ENCODE results near the gene PRSS21. TPM values are rescaled to one million over a fixed set of nuclear protein-coding genes. Genes with fewer than 3 reads are reported as not detected.

PRSS21 gene
- total RNA-seq = not detected
- long read RNA-seq = 0 reads

GRCh38 chr16:2816751-2817339 lies at the start of gene PRSS21:
Gene PRSS21 (plus strand): TSS chr16:2817237. CDS start chr16:2817269, 32 bp downstream.
- intact Hi-C loops (cut with DNase I) = no loop called here
- DNase-seq (ENCODE audit: low spot score) = peak; percentile 33

- no peak for DNase-seq (ENCODE audit: low spot score)
- intact Hi-C loops (cut with DNase I) = no loop called here
These were observed 49.1 kb upstream of the PRSS21 start for GRCh38 chr16:2767891-2768290.

GRCh38 chr16:2768403-2769089 lies 48.5 kb upstream of the PRSS21 start:
- intact Hi-C loops (cut with DNase I) = no loop called here
- DNase-seq (ENCODE audit: low spot score) = no peak

DNA sequence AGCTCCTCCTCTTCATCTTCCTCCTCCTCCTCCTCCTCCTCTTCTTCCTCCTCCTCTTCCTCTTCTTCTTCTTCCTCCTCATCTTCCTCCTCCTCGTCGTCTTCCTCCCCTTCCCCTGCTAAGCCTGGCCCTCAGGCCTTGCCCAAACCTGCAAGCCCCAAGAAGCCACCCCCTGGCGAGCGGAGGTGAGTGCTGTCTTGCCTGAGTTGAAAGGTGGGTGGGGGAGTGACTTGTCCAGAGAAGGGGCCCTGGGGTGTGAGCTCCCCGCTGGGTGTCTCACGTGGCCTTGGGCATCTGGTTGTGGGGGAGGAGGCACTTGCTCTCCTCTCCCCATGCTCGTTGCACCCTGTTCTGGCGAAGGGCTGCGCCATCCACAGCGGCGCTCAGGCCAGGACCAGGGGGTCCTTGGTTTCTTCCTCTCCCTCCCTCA lies 47.9 kb upstream of the PRSS21 start:
- DNase-seq (ENCODE audit: low spot score) = no peak

DNA sequence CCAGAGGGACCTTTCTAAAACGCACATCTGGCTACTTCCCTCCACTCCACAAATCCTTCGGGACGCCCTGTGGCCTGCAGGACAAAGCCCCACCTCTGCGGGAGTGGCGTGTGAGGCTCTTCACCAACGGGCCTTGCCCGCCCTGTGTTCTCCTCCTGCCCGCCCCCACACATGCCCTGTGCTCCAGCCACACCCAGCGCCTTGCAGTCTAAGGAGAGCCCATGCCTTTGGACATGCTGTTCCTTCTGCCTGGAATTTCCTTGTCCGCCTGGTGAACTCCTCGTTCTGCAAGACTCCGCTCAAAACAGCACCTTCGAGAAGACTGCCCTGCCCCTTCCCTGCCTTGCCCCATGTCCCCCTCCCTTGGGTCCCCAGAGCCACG lies 47.4 kb upstream of the PRSS21 start:
- no peak for DNase-seq (ENCODE audit: low spot score)
- intact Hi-C loops (cut with DNase I) = no loop called here

More for the DNA sequence above, 47.9 kb upstream of the PRSS21 start:
- intact Hi-C loops (cut with DNase I) = no loop called here

DNA sequence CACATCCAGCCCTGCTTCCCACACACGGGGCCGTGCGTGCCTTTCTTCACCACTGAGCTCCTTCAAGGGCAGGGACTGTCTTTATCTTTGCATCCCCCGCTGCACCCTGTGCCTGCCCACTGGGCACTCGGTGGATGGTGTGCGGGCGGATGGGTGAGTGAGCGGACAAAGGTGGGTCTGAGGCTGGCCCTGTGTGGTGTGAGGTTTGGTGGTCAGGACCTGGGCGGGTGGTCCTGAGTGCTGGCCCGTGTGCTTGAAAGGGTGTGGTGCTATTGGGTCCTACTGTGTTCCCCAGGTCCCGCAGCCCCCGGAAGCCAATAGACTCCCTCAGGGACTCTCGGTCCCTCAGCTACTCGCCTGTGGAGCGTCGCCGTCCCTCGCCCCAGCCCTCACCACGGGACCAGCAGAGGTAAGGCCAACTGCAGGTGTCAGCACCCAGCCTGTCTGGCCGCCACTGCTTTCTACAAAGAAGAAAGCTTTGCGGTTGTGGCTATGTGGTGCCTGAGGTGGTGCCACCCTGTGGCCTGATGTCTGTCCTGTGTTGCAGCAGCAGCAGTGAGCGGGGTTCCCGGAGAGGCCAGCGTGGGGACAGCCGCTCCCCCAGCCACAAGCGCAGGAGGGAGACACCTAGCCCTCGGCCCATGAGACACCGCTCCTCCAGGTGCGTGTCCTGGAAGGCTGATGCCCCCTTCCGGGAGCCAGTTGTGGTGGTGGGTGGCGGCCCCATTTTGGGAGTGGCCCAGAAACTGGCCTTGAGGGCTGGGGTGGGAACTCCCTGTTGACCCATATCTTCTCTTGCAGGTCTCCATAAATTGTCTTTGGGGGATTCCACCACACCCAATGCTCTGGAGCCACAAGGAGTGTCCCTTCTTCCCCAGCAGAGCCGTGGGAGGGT lies 46.7 kb upstream of the PRSS21 start:
- intact Hi-C loops (cut with DNase I) = no loop called here
- no peak for DNase-seq (ENCODE audit: low spot score)

DNA sequence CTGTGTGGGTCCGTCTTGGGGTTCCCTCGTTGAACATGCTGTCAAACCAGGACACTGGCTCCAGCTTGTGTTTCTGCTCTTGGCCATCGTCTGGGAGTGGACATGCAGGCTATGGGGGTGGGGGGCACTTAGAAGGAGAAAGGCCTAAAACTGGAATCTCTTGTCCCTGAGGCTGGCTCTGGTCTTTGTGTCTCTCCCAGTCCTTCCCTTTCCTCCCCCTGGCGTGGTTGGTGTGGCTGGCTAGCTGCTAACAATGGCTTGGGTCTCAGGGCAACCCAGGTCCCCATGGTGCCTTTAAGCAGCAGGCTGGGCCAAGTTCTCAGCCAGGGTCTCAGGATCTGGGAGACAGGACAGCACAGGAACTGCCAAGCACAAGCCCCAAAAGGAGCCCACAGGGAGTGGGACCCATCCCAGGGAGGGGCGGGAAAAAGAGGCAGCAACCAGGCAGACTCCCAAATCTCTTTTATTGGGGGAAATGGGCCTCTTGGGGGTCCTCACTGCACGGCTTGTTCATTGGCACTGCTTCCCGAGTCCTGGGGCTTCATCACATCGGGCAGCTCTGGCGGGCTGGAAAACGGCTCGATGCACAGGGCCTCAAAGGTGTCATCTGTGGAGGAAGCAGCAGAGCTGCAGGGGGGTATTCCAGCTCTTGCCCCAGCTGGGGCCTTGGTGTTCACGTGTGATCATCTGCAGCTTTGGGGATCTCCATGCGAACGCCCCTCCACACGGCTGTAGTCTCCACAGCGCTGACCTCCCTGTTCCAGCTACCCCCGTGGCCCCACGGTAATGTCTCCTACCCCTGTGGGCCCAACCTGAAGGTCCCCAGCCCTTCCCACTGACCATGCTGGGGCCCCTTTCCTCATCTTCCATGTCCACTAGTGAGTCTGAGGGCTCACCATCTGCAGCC lies 45.3 kb upstream of the PRSS21 start:
- DNase-seq (ENCODE audit: low spot score) = no peak
- intact Hi-C loops (cut with DNase I) = no loop called here

- DNase-seq (ENCODE audit: low spot score) = no peak
- intact Hi-C loops (cut with DNase I) = no loop called here
These were observed 43.7 kb upstream of the PRSS21 start for GRCh38 chr16:2773188-2773968.

- intact Hi-C loops (cut with DNase I) = no loop called here
- DNase-seq (ENCODE audit: low spot score) = peak; percentile 9
These were observed 42.7 kb upstream of the PRSS21 start for GRCh38 chr16:2774161-2774891.

DNA sequence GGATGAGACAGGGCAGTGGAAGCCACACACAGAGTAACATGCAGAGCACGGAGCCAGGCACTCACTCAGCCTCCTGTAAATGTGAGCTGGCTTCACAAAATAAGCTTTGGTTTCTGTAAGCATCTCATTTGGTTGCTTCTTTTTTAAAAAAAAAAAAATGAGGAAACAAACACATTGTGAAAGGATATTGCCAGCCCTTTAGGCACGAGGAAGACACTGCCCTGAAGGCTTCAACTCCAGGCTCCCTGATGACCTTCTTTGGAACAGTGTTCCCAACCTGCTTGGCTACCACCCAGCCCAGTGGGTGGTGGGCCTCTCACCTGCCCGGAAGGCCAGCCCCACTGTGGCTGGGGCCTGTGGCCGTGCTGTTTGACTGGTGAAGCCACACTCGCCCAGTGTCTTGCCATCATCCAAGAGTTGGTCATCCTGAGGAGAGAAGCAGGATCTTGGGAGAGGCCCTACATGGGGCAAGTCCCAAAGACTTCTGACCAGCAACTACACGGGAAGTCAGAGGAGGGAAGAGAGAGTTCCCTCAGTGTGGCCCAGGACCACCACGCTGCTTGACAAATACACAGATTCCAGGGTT lies 41.8 kb upstream of the PRSS21 start:
- intact Hi-C loops (cut with DNase I) = loop anchor here (5.0 kb wide), 1 partner anchor 92 kb away; no protein-coding TSS in a partner anchor
- DNase-seq (ENCODE audit: low spot score) = peak; percentile 51

GRCh38 chr16:2775765-2776499 lies 41.1 kb upstream of the PRSS21 start:
- intact Hi-C loops (cut with DNase I) = loop anchor here (2.0 to 5.0 kb wide), 2 partner anchors 23 to 91 kb away; partner anchors contain the start of gene SRRM2
- DNase-seq (ENCODE audit: low spot score) = peak; percentile 38

- intact Hi-C loops (cut with DNase I) = loop anchor here (2.0 to 5.0 kb wide), 2 partner anchors 24 to 91 kb away; partner anchors contain the start of gene SRRM2
These were observed 40.4 kb upstream of the PRSS21 start for GRCh38 chr16:2776500-2777139.

DNA sequence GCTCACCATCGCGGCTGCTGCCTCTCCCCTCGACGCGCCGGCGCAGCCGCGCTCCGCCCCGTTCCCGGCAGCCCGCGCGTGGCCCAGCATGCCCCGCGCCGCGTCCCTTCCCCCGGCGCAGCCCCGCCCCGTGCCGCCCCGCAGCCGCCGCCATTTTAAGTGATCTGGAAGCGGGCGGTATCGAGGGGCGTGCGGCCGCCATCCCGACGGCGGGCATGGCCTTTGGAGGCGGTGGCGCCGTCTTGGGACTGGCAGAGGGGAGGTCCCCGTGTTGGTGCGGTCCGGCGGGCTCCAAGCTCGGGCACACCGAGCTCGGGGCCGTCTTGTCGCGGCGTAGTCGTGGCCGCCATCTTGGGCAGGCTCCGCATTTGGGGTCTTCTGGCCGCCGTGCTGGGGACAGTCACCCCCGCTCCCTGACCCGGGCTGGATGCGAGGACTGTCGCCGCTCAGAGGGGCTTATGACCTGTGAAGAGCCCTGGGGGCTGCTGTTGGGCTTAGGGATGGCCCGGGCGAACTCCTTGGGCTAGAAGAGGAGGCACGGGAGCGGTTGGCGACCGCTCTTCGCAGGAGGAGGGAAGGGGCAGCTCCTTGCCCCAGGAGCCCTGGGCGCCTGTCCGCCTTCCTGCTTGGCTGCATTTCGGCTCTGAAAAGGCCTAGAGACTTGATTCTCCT lies 39.7 kb upstream of the PRSS21 start, which contains the start of gene ELOB:
TSS of gene ELOB (minus strand) at position 50 of the 672 bp plus-strand sequence. CDS start at position 9, 41 bp downstream.
- DNase-seq (ENCODE audit: low spot score) = peak; percentile 95
- intact Hi-C loops (cut with DNase I) = loop anchor here (2.0 to 5.0 kb wide), 2 partner anchors 25 to 90 kb away; partner anchors contain the start of gene SRRM2

More at GRCh38 chr16:2776500-2777139, 40.4 kb upstream of the PRSS21 start:
- peak; percentile 75 for DNase-seq (ENCODE audit: low spot score)

DNA sequence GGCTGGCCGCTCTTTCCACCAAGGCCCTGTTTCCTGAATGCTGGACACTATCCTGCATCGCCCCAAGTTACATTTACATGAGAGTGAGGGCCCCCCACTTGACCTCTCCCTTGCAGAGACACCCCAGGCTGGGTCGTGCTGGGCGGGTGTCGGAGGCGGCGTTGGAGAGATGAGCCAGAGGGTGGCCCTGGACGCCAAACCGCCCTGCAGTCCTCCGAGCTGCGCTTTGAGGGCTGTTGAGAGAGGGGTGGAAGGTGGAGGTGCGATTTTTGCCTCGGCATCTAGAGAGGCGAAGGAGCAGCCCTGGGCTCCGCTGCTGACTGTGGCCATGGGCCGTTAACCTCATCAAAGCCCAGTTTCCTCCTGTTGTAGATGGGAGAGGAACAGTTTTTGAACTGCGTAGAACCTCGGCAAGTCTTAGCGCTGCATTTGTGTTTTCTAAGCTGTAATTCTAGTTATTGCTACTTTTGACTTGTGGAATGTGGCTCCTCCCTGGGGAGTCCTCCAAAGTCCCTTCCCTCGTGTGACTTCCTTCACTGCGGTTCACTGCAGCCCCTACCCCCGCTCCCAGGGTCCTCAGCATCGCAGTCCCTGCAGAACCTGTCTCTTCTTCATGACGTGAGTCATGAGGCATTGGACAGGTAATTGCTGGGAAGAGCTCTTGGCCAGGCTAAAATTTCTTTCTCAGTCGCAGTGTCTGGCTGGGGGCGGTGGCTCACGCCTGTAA lies 39.0 kb upstream of the PRSS21 start:
- intact Hi-C loops (cut with DNase I) = loop anchor here (2.0 to 5.0 kb wide), 2 partner anchors 25 to 89 kb away; partner anchors contain the start of gene SRRM2
- DNase-seq (ENCODE audit: low spot score) = peak; percentile 44

GRCh38 chr16:2778630-2778958 lies 38.4 kb upstream of the PRSS21 start:
- intact Hi-C loops (cut with DNase I) = loop anchor here (5.0 kb wide), 1 partner anchor 89 kb away; no protein-coding TSS in a partner anchor
- DNase-seq (ENCODE audit: low spot score) = no peak
